MCF 10A (cell line): Measurements from ENCODE around the gene PLLP. TPM values are rescaled to one million over a fixed set of nuclear protein-coding genes. Genes with fewer than 3 reads are reported as not detected.

Experiments
- BruUV-seq: library from RNA; stranded (reverse); fragments of 400-500 nt; replicated peaks from 2 replicates; lab custom pipeline; 2021; lab: Mats Ljungman, UMichigan
- CTCF ChIA-PET: fragments of 300-600 bp; sonication (Branson Sonifier 250); formaldehyde crosslinking; extraction: SDS; loops from one replicate; lab custom pipeline; 2021; ENCODE audit warnings: antibody characterized with exemption, inconsistent platforms; lab: Yijun Ruan, JAX
- POLR2A ChIA-PET: fragments of 300-600, 350-650 bp; sonication (Branson Sonifier 250); formaldehyde crosslinking; extraction: SDS; loops from one replicate; lab custom pipeline; 2020; ENCODE audit warnings: antibody characterized with exemption, inconsistent platforms; lab: Yijun Ruan, JAX
- DNase-seq: peaks from one replicate; pipeline ENCODE4 v3.0.0-alpha.2; 2018; ENCODE audit not compliant: unreplicated experiment
- H3K27ac Mint-ChIP-seq: one replicate; pipeline ENCODE4 v1.8.0; 2022; ENCODE audit warnings: mild to moderate bottlenecking, low read depth, mixed read lengths; ENCODE audit not compliant: unreplicated experiment
- H3K27me3 Mint-ChIP-seq: one replicate; pipeline ENCODE4 v1.8.0; 2022; ENCODE audit warnings: mixed read lengths; ENCODE audit not compliant: insufficient read depth, unreplicated experiment
- H3K36me3 Mint-ChIP-seq: one replicate; pipeline ENCODE4 v1.8.0; 2022; ENCODE audit warnings: mild to moderate bottlenecking, moderate library complexity, mixed read lengths; ENCODE audit not compliant: insufficient read depth, unreplicated experiment
- H3K4me1 Mint-ChIP-seq: one replicate; pipeline ENCODE4 v1.8.0; 2022; ENCODE audit warnings: mixed read lengths; ENCODE audit not compliant: insufficient read depth, unreplicated experiment
- H3K4me3 Mint-ChIP-seq: one replicate; pipeline ENCODE4 v1.8.0; 2022; ENCODE audit warnings: mild to moderate bottlenecking, moderate library complexity, mixed read lengths; ENCODE audit not compliant: unreplicated experiment
- H3K9me3 Mint-ChIP-seq: one replicate; pipeline ENCODE4 v1.8.0; 2022; ENCODE audit warnings: mixed read lengths; ENCODE audit not compliant: unreplicated experiment
- intact Hi-C: fragments of 100-400 bp; cut with micrococcal nuclease; formaldehyde crosslinking; loops from 2 replicates; pipeline ENCODE4 v1.14.1; 2022
- total RNA-seq: library from RNA; stranded (reverse); gene quantifications from 2 replicates; pipeline ENCODE4 v1.2.3, GENCODE V29; 2022
- TF ChIP-seq, protein P1 (sequence below): fragments of 200-600 bp; IDR thresholded peaks from one replicate; pipeline ENCODE4 v1.8.0; 2022; ENCODE audit warnings: antibody characterized with exemption, mild to moderate bottlenecking; ENCODE audit not compliant: unreplicated experiment

The PLLP gene
- total RNA-seq, 1 experiment from 2014 or later = 6.1 TPM

GRCh38 chr16:57282510-57283213 is 1.8 kb downstream of the PLLP start:
- H3K9me3 Mint-ChIP-seq = no peaks in the 10 kb centered on the region
- intact Hi-C loops = no loop called here
- H3K36me3 Mint-ChIP-seq = no peaks in the 10 kb centered on the region
- H3K4me3 Mint-ChIP-seq = peak overlapping the region; percentile 72
- DNase-seq = no peak
- TF ChIP-seq, protein P1, sequence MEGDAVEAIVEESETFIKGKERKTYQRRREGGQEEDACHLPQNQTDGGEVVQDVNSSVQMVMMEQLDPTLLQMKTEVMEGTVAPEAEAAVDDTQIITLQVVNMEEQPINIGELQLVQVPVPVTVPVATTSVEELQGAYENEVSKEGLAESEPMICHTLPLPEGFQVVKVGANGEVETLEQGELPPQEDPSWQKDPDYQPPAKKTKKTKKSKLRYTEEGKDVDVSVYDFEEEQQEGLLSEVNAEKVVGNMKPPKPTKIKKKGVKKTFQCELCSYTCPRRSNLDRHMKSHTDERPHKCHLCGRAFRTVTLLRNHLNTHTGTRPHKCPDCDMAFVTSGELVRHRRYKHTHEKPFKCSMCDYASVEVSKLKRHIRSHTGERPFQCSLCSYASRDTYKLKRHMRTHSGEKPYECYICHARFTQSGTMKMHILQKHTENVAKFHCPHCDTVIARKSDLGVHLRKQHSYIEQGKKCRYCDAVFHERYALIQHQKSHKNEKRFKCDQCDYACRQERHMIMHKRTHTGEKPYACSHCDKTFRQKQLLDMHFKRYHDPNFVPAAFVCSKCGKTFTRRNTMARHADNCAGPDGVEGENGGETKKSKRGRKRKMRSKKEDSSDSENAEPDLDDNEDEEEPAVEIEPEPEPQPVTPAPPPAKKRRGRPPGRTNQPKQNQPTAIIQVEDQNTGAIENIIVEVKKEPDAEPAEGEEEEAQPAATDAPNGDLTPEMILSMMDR = no peak
- peaks cover 38% of the 10 kb centered on the region for H3K4me1 Mint-ChIP-seq
- no peak overlapping the region for H3K27ac Mint-ChIP-seq
- ChIA-PET POLR2A (interaction anchor here (1.0 kb wide), 1 partner anchor 16 kb away, joined by 4 read pairs; no protein-coding TSS in a partner anchor), CTCF (interaction anchor here (0.6 to 1.0 kb wide), 2 partner anchors 98 to 134 kb away, joined by 3 to 4 read pairs; no protein-coding TSS in a partner anchor)
- no peaks in the 10 kb centered on the region for H3K27me3 Mint-ChIP-seq
- BruUV-seq = no TSS peak

DNA sequence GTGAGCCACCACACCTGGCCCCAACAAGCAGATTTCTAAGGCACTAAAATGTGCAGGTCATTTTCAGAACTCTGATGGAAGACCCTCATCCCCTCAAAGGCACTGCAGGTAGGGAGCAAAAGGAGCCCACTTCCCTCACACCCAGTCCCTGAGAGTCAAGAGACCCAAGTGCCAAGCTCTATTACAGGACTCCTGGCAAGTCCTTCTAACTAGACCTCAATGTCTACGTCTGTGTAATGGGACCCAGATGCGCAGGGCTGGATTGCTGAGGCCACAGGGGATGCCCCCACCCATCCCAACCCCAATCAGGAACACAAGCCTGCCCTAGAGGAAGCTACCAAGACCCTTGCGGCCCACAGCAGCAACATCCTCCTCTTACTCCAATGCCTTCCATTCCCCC is 2.7 kb downstream of the PLLP start:
- BruUV-seq = no TSS peak
- ChIA-PET CTCF (interaction anchor here (0.6 to 0.9 kb wide), 3 partner anchors 13 to 97 kb away, joined by 3 to 4 read pairs (median 3); no protein-coding TSS in a partner anchor), POLR2A (interaction anchor here (1.4 to 8.0 kb wide), 2 partner anchors 13 to 16 kb away, joined by 4 to 137 read pairs; no protein-coding TSS in a partner anchor)
- no peak overlapping the region for H3K27ac Mint-ChIP-seq
- intact Hi-C loops = no loop called here
- no peak overlapping the region for H3K4me3 Mint-ChIP-seq
- peaks cover 38% of the 10 kb centered on the region for H3K4me1 Mint-ChIP-seq
- DNase-seq = no peak
- H3K27me3 Mint-ChIP-seq = no peaks in the 10 kb centered on the region
- no peaks in the 10 kb centered on the region for H3K36me3 Mint-ChIP-seq
- H3K9me3 Mint-ChIP-seq = no peaks in the 10 kb centered on the region
- TF ChIP-seq, protein P1 = no peak

DNA sequence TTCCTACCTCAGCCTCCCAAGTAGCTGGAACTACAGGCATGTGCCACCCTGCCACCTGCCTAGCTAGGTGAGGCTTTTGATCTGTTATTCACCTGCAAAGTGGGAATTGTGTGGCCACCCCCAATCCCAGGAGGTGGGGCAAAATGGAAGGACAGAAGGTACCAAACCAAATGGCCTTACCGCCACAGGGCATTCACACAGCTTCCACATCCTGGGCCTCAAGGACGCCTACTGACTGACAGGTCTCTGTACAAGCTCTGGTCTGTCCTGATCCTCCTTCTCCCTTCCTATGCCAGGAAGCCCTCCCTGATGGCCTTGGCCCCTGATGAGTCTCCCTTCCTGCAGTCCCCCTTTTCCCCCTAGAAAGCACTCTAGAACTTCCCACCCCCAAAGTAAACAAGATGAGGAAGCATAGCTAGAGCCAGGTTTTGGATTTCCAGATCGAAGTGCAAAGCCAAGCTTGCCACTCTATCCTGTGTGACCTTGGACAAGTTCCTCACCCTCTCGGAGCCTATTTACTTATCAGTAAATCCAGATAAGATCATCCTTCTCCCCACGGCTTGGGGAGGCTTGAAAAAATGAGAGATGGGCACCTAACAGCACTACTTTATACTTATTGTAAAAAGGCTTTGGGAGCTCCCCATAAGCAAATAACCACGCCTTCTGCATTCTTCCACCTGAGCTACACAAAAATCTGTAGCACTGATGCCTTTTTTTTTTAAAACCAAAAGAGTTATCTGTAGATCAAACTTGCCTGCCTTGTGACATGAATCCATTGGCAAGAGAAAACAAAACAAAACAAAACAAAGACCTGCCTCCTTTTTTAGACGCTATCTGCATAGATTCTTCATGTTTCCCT is 4.5 kb downstream of the PLLP start:
- Mint-ChIP-seq H3K27ac (peak overlapping the region; percentile 26), H3K36me3 (no peaks in the 10 kb centered on the region), H3K4me3 (peak overlapping the region; percentile 4), H3K4me1 (peaks cover 43% of the 10 kb centered on the region), H3K9me3 (no peaks in the 10 kb centered on the region), H3K27me3 (no peaks in the 10 kb centered on the region)
- ChIA-PET POLR2A (interaction anchor here (0.6 to 8.0 kb wide), 9 partner anchors 14 to 166 kb away, joined by 3 to 137 read pairs (median 4); partner anchors contain the start of genes ARL2BP, PSME3IP1 and RSPRY1), CTCF (interaction anchor here (0.8 to 1.1 kb wide), 6 partner anchors 10 to 203 kb away, joined by 3 to 5 read pairs (median 4); no protein-coding TSS in a partner anchor)
- intact Hi-C loops = no loop called here
- DNase-seq = no peak
- TF ChIP-seq, protein P1 = no peak
- BruUV-seq = no TSS peak
